HCEC 1CT (cell line): ENCODE data around the gene PRDM16.

Experiments used
- DNase-seq: peaks from one replicate; pipeline ENCODE4 v3.0.0-alpha.2; 2017

Gene PRDM16

GRCh38 chr1:3033040-3033789, 35.8 kb upstream of the PRDM16 start:
- DNase-seq: no peak

- DNase-seq: no peak
Measured at GRCh38 chr1:3033790-3034090, 35.3 kb upstream of the PRDM16 start.

- no peak for DNase-seq
Measured at GRCh38 chr1:3034162-3034561, 34.8 kb upstream of the PRDM16 start.

- no peak for DNase-seq
Measured at GRCh38 chr1:3034728-3035562, 34.1 kb upstream of the PRDM16 start.

GRCh38 chr1:3035563-3036446, 33.2 kb upstream of the PRDM16 start:
- DNase-seq: no peak

- DNase-seq: no peak
Measured at GRCh38 chr1:3036447-3037280, 32.3 kb upstream of the PRDM16 start.

GRCh38 chr1:3037281-3038040, 31.5 kb upstream of the PRDM16 start:
- no peak for DNase-seq

- no peak for DNase-seq
Measured at GRCh38 chr1:3038113-3038551, 30.9 kb upstream of the PRDM16 start.

GRCh38 chr1:3038571-3039181, 30.3 kb upstream of the PRDM16 start:
- DNase-seq: no peak

GRCh38 chr1:3040004-3040403, 29.0 kb upstream of the PRDM16 start:
- DNase-seq: no peak

GRCh38 chr1:3042481-3042880, 26.5 kb upstream of the PRDM16 start:
- no peak for DNase-seq

GRCh38 chr1:3049164-3049563, 19.8 kb upstream of the PRDM16 start:
- DNase-seq: no peak

- DNase-seq: no peak
Measured at GRCh38 chr1:3049905-3050304, 19.1 kb upstream of the PRDM16 start.

GRCh38 chr1:3050603-3051002, 18.4 kb upstream of the PRDM16 start:
- no peak for DNase-seq

- no peak for DNase-seq
Measured at GRCh38 chr1:3051270-3052268, 17.4 kb upstream of the PRDM16 start.

- no peak for DNase-seq
Measured at GRCh38 chr1:3052501-3052900, 16.5 kb upstream of the PRDM16 start.

- DNase-seq: no peak
Measured at GRCh38 chr1:3053366-3053980, 15.5 kb upstream of the PRDM16 start.

GRCh38 chr1:3053986-3054385, 15.0 kb upstream of the PRDM16 start:
- no peak for DNase-seq

GRCh38 chr1:3054474-3054873, 14.5 kb upstream of the PRDM16 start:
- no peak for DNase-seq
